NCI-H1694 treated with DMSO at 0.1 percent for 48 hours (cell line): ENCODE results near the gene DLG2.

ENCODE experiments used
- DNase-seq: peaks from one replicate; lab custom pipeline; 2025; lab: John Stamatoyannopoulos, UW

Gene DLG2

GRCh38 chr11:84212468-84213390, 1414.4 kb downstream of the DLG2 start:
- no peak for DNase-seq

- DNase-seq = no peak
Measured at GRCh38 chr11:84211896-84212295, 1415.2 kb downstream of the DLG2 start.

- DNase-seq = no peak
Measured at GRCh38 chr11:84194696-84195095, 1432.4 kb downstream of the DLG2 start.

- DNase-seq = no peak
Measured at GRCh38 chr11:84193706-84194105, 1433.4 kb downstream of the DLG2 start.

GRCh38 chr11:84188521-84188920, 1438.6 kb downstream of the DLG2 start:
- no peak for DNase-seq

- DNase-seq = no peak
Measured at GRCh38 chr11:84173078-84173477, 1454.1 kb downstream of the DLG2 start.

- DNase-seq = no peak
Measured at GRCh38 chr11:84165139-84165538, 1462.0 kb downstream of the DLG2 start.

- DNase-seq = no peak
Measured at GRCh38 chr11:84164728-84165127, 1462.4 kb downstream of the DLG2 start.

- DNase-seq = no peak
Measured at GRCh38 chr11:84163116-84163515, 1464.0 kb downstream of the DLG2 start.

GRCh38 chr11:84157639-84158038, 1469.5 kb downstream of the DLG2 start:
- DNase-seq = no peak

- DNase-seq = no peak
Measured at GRCh38 chr11:84146826-84147225, 1480.3 kb downstream of the DLG2 start.

- DNase-seq = no peak
Measured at GRCh38 chr11:84145616-84146185, 1481.4 kb downstream of the DLG2 start.

- no peak for DNase-seq
Measured at GRCh38 chr11:84144531-84144930, 1482.6 kb downstream of the DLG2 start.

GRCh38 chr11:84142411-84142810, 1484.7 kb downstream of the DLG2 start:
- no peak for DNase-seq

GRCh38 chr11:84140386-84141169, 1486.6 kb downstream of the DLG2 start:
- DNase-seq = no peak

- no peak for DNase-seq
Measured at GRCh38 chr11:84137960-84138359, 1489.2 kb downstream of the DLG2 start.

- DNase-seq = no peak
Measured at GRCh38 chr11:84137505-84137904, 1489.6 kb downstream of the DLG2 start.

GRCh38 chr11:84136926-84137325, 1490.2 kb downstream of the DLG2 start:
- DNase-seq = no peak

- no peak for DNase-seq
Measured at GRCh38 chr11:84130646-84131427, 1496.3 kb downstream of the DLG2 start.

GRCh38 chr11:84129961-84130576, 1497.1 kb downstream of the DLG2 start:
- no peak for DNase-seq

GRCh38 chr11:84128840-84129239, 1498.3 kb downstream of the DLG2 start:
- DNase-seq = no peak
